MCF 10A (cell line): ENCODE results near the gene DNASE2. TPM values are rescaled to one million over a fixed set of nuclear protein-coding genes. Genes with fewer than 3 reads are reported as not detected.
"Not testable (repeated sequence)": the region's sequence is repeated elsewhere in the genome, so short reads cannot be mapped to it uniquely, and the experiment has no call there.

Experiments
- BruUV-seq: library from RNA; stranded (reverse); fragments of 400-500 nt; replicated peaks from 2 replicates; lab custom pipeline; 2021; lab: Mats Ljungman, UMichigan
- CTCF ChIA-PET: fragments of 300-600 bp; sonication (Branson Sonifier 250); formaldehyde crosslinking; extraction: SDS; loops from one replicate; lab custom pipeline; 2021; ENCODE audit warnings: antibody characterized with exemption, inconsistent platforms; lab: Yijun Ruan, JAX
- POLR2A ChIA-PET: fragments of 300-600, 350-650 bp; sonication (Branson Sonifier 250); formaldehyde crosslinking; extraction: SDS; loops from one replicate; lab custom pipeline; 2020; ENCODE audit warnings: antibody characterized with exemption, inconsistent platforms; lab: Yijun Ruan, JAX
- DNase-seq: peaks from one replicate; pipeline ENCODE4 v3.0.0-alpha.2; 2018; ENCODE audit not compliant: unreplicated experiment
- H3K27ac Mint-ChIP-seq: one replicate; pipeline ENCODE4 v1.8.0; 2022; ENCODE audit warnings: mild to moderate bottlenecking, low read depth, mixed read lengths; ENCODE audit not compliant: unreplicated experiment
- H3K27me3 Mint-ChIP-seq: one replicate; pipeline ENCODE4 v1.8.0; 2022; ENCODE audit warnings: mixed read lengths; ENCODE audit not compliant: insufficient read depth, unreplicated experiment
- H3K36me3 Mint-ChIP-seq: one replicate; pipeline ENCODE4 v1.8.0; 2022; ENCODE audit warnings: mild to moderate bottlenecking, moderate library complexity, mixed read lengths; ENCODE audit not compliant: insufficient read depth, unreplicated experiment
- H3K4me1 Mint-ChIP-seq: one replicate; pipeline ENCODE4 v1.8.0; 2022; ENCODE audit warnings: mixed read lengths; ENCODE audit not compliant: insufficient read depth, unreplicated experiment
- H3K4me3 Mint-ChIP-seq: one replicate; pipeline ENCODE4 v1.8.0; 2022; ENCODE audit warnings: mild to moderate bottlenecking, moderate library complexity, mixed read lengths; ENCODE audit not compliant: unreplicated experiment
- H3K9me3 Mint-ChIP-seq: one replicate; pipeline ENCODE4 v1.8.0; 2022; ENCODE audit warnings: mixed read lengths; ENCODE audit not compliant: unreplicated experiment
- intact Hi-C: fragments of 100-400 bp; cut with micrococcal nuclease; formaldehyde crosslinking; loops from 2 replicates; pipeline ENCODE4 v1.14.1; 2022
- total RNA-seq: library from RNA; stranded (reverse); gene quantifications from 2 replicates; pipeline ENCODE4 v1.2.3, GENCODE V29; 2022
- TF ChIP-seq, protein P1 (sequence below): fragments of 200-600 bp; IDR thresholded peaks from one replicate; pipeline ENCODE4 v1.8.0; 2022; ENCODE audit warnings: antibody characterized with exemption, mild to moderate bottlenecking; ENCODE audit not compliant: unreplicated experiment

The DNASE2 gene
- total RNA-seq, 1 experiment from 2014 or later, result 26.7 TPM

DNA sequence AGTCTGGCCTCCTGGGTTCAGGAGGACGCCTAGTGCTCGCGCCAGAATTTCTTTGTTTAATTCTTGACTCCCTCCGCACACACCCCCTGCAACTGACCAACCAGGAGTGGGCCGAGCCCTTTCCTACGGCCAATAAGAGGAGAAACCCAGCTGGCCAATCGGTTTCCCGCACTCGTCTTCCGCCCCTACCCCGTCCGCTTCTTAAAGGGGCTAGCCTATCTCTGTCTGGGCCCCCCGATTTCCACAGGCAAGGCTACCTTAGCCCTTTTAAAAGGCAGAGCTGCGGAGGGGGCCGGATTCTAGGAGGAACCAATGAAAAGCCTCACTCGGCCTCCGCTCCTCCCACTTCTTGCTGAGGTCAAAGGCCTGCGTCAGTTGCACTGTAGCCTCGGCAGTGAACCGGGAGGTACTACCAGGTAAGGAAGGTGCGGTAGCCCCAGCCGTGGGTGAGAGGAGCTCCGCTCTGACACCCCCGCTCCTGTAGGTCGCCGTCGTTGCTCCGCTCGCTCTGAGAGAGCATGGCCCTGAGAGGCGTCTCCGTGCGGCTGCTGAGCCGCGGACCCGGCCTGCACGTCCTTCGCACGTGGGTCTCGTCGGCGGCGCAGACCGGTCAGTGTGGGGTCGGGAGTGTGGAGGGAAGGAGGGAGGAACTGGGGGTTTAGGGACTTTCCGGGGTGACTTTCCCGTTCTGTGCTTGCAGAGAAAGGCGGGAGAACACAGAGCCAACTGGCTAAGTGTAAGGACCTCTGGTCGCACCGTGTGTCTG is 9.7 kb upstream of the DNASE2 start, which contains the start of gene GCDH:
TSS of gene GCDH (plus strand) at position 374 of the 766 bp plus-strand sequence. CDS start at position 519, 145 bp downstream.
- BruUV-seq, result no TSS peak
- H3K9me3 Mint-ChIP-seq, result no peaks in the 10 kb centered on the region
- H3K4me1 Mint-ChIP-seq, result peaks cover 16% of the 10 kb centered on the region
- peak within 1 kb of the TSS; percentile 99 for H3K4me3 Mint-ChIP-seq
- H3K27ac Mint-ChIP-seq, result peak within 1 kb of the TSS; percentile 69
- DNase-seq, result peak; percentile 100
- intact Hi-C loops, result no loop called here
- H3K36me3 Mint-ChIP-seq, result peaks cover 23% of the 10 kb centered on the region
- CTCF ChIA-PET, result interaction anchor here (0.6 to 2.3 kb wide), 8 partner anchors 13 to 168 kb away, joined by 3 to 11 read pairs (median 4); no protein-coding TSS in a partner anchor
- no peaks in the 10 kb centered on the region for H3K27me3 Mint-ChIP-seq
- TF ChIP-seq, protein P1, sequence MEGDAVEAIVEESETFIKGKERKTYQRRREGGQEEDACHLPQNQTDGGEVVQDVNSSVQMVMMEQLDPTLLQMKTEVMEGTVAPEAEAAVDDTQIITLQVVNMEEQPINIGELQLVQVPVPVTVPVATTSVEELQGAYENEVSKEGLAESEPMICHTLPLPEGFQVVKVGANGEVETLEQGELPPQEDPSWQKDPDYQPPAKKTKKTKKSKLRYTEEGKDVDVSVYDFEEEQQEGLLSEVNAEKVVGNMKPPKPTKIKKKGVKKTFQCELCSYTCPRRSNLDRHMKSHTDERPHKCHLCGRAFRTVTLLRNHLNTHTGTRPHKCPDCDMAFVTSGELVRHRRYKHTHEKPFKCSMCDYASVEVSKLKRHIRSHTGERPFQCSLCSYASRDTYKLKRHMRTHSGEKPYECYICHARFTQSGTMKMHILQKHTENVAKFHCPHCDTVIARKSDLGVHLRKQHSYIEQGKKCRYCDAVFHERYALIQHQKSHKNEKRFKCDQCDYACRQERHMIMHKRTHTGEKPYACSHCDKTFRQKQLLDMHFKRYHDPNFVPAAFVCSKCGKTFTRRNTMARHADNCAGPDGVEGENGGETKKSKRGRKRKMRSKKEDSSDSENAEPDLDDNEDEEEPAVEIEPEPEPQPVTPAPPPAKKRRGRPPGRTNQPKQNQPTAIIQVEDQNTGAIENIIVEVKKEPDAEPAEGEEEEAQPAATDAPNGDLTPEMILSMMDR, result no peak
- POLR2A ChIA-PET, result interaction anchor here (0.6 to 2.3 kb wide), 26 partner anchors 9 to 1200 kb away, joined by 3 to 37 read pairs (median 4); partner anchors contain the start of genes DNASE2, FARSA, PRDX2 and RAD23A

DNA sequence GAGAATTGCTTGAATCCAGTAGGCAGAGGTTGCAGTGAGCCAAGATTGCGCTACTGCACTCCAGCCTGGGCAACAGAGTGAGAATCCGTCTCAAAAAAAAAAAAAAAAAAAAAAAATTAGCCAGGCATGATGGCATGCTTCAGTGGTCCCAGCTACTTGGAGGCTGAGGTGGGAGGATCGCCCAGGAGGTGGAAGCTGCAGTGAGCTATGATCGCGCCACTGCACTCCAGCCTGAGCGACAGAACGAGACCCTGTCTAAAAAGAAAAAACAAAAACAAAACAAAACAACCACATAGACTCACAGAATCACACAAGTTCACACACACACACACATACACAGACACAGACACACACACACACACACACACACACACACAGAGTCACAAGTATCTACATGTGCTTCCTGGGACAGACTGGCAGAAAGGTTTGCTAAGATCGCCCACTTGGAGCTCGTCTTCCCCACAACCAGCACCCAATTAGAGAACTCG is 9.1 kb upstream of the DNASE2 start:
- intact Hi-C loops, BruUV-seq, H3K9me3 Mint-ChIP-seq, DNase-seq, H3K27me3 Mint-ChIP-seq: not testable (repeated sequence)
- Mint-ChIP-seq H3K4me1 (peaks cover 16% of the 10 kb centered on the region), H3K36me3 (peaks cover 21% of the 10 kb centered on the region), H3K4me3 (peak overlapping the region; percentile 99), H3K27ac (peak overlapping the region; percentile 69)
- ChIA-PET CTCF (interaction anchor here (0.6 to 2.3 kb wide), 8 partner anchors 13 to 167 kb away, joined by 3 to 11 read pairs (median 4); no protein-coding TSS in a partner anchor), POLR2A (interaction anchor here (0.6 to 2.3 kb wide), 24 partner anchors 9 to 1201 kb away, joined by 3 to 37 read pairs (median 4); partner anchors contain the start of genes DNASE2, FARSA, PRDX2 and RAD23A)

DNA sequence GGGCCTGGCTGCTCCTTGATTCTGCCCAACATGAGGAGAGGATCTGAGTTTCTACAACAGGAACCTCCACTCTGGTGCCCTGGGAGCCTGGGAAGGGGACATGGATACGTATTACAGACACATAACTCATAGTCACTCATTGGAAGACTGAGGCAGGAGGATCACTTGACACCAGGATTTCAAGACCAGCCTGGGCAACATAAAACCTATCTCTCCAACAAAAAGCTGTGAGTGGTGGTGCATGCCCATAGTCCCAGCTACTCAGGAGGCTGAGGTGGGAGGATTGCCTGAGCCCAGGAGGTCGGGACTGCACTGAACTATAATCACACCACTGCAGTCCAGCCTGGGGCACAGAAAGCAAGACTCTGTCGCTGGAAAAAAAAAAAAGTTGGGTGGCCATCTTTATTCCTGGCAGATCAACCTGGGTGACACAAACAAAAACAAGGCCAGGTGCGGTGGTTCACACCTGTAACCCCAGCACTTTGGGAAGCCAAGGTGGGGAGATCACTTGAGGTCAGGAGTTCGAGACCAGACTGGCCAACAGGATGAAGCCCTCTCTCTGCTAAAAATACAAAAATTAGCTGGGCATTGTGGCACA is 6.9 kb upstream of the DNASE2 start:
- Mint-ChIP-seq H3K27ac (no peak overlapping the region), H3K4me1 (peaks cover 16% of the 10 kb centered on the region)
- CTCF ChIA-PET, result interaction anchor here (1.2 to 1.4 kb wide), 2 partner anchors 40 to 111 kb away, joined by 5 to 7 read pairs; no protein-coding TSS in a partner anchor

More for the DNA sequence above, 6.9 kb upstream of the DNASE2 start:
- Mint-ChIP-seq H3K9me3 (no peaks in the 10 kb centered on the region), H3K27me3 (no peaks in the 10 kb centered on the region), H3K36me3 (peaks cover 6% of the 10 kb centered on the region), H3K4me3 (no peak overlapping the region)
- POLR2A ChIA-PET, result interaction anchor here (0.6 kb wide), 1 partner anchor 95 kb away, joined by 4 read pairs; no protein-coding TSS in a partner anchor
- intact Hi-C loops, result no loop called here
- no peak for DNase-seq
- TF ChIP-seq, protein P1, result no peak
- BruUV-seq, result no TSS peak
